Measurements from ENCODE around the gene SLC22A23.
A peak's percentile ranks its signal among the peaks of the same experiment; 100 is the strongest.

DNA sequence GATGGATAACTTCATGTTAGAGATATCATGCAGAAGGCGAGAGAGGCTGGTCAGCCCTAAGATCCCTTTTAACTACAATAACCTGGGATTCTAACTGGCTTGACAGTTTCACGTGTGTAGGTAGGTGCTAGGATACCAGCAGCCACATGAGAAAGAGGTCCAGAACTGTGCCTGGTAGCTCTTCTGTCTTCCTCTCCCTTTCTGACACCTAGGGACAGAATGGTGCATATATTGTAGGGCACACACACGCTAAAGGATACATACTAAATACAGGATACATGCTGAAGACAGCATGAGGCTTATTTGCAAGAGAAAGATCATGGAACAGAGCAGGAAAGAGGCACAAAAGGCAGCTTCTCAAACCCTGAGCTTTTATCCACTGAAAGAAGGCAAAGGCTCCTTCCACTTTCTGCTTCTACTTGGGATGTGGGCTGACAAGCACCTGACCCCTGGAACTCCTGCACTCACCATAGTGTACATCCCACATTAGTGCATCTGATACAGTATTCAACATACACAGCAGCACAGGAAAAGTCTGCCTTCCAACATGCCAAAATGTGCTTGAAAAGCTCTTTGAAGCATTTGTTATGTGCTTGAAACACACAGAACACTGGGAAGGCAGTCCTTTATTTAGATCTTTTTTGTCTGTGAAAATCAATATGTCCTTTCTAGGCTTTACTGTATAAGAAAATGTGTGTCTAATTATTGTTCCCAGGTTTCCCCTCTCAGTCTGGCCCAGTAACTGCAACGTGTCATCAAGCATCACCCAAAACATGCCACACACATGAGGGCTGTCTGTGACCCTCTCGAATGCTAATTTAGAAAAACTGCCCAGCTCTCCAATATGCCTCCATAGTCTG lies 3.2 kb downstream of the SLC22A23 start:
- TF ChIP-seq, protein P1, sequence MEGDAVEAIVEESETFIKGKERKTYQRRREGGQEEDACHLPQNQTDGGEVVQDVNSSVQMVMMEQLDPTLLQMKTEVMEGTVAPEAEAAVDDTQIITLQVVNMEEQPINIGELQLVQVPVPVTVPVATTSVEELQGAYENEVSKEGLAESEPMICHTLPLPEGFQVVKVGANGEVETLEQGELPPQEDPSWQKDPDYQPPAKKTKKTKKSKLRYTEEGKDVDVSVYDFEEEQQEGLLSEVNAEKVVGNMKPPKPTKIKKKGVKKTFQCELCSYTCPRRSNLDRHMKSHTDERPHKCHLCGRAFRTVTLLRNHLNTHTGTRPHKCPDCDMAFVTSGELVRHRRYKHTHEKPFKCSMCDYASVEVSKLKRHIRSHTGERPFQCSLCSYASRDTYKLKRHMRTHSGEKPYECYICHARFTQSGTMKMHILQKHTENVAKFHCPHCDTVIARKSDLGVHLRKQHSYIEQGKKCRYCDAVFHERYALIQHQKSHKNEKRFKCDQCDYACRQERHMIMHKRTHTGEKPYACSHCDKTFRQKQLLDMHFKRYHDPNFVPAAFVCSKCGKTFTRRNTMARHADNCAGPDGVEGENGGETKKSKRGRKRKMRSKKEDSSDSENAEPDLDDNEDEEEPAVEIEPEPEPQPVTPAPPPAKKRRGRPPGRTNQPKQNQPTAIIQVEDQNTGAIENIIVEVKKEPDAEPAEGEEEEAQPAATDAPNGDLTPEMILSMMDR (conservative IDR thresholded peaks at IDR 0.05 in 1 of 2, IDR thresholded peaks at IDR 0.05 in 1 of 2; ENCODE audit: extremely low read depth in 1 of 2, insufficient read depth in 1 of 2, low read depth in 1 of 2, low read length in 2 of 2), result peak in 1 of 2 donors; percentile 36
- TF ChIP-seq EZH2 (IDR thresholded peaks at IDR 0.05; ENCODE audit: borderline replicate concordance, low read length), result no peak

All from mammary epithelial cell (primary cell).